OCI-LY7 (cell line): Measurements from ENCODE around the gene CADM4.

Experiments
- CTCF ChIP-seq: fragments of 200-600 bp; sonication (generic); conservative IDR thresholded peaks from 2 replicates; pipeline ENCODE4 v1.5.1; 2014; ENCODE audit warnings: mild to moderate bottlenecking, antibody characterized with exemption, low read length, moderate library complexity, mixed read lengths
- EZH2phosphoT487 ChIP-seq: fragments of 200-600 bp; sonication (generic); IDR thresholded peaks from 2 replicates; pipeline ENCODE4 v1.6.1; 2018; ENCODE audit warnings: low read depth, borderline replicate concordance, mild to moderate bottlenecking, mixed run types, antibody characterized with exemption, low read length, moderate library complexity, mixed read lengths

- TF ChIP-seq CTCF (no peak), EZH2phosphoT487 (no peak)
These were observed 741 bp upstream of the CADM4 start for GRCh38 chr19:43640424-43640757.
